Choroid plexus epithelial cell (primary cell): ENCODE measurements around the gene LHFPL2.

Source experiments
- DNase-seq: peaks from one replicate; pipeline ENCODE4 v3.0.0-alpha.2; 2010; ENCODE audit warnings: low read depth
- H3K4me3 ChIP-seq: 2 replicates; pipeline ENCODE4 v1.5.1; 2011; ENCODE audit warnings: low read depth, mild to moderate bottlenecking, control low read depth, low read length, moderate library complexity
- CTCF ChIP-seq: conservative IDR thresholded peaks from 2 replicates; pipeline ENCODE4 v1.5.1; 2011; ENCODE audit warnings: low read depth, mild to moderate bottlenecking, control low read depth, inconsistent platforms, low read length, moderate library complexity

Gene LHFPL2

GRCh38 chr5:78655746-78656290 is 7.2 kb upstream of the LHFPL2 start:
- no peak overlapping the region for H3K4me3 ChIP-seq
- no peak for DNase-seq
- TF ChIP-seq CTCF: no peak

GRCh38 chr5:78654386-78654785 is 5.8 kb upstream of the LHFPL2 start:
- H3K4me3 ChIP-seq: no peak overlapping the region
- no peak for DNase-seq
- TF ChIP-seq CTCF: no peak

- TF ChIP-seq CTCF: no peak
- DNase-seq: no peak
- no peak overlapping the region for H3K4me3 ChIP-seq
Measured at GRCh38 chr5:78653681-78654366, 5.3 kb upstream of the LHFPL2 start.

- no peak for DNase-seq
- TF ChIP-seq CTCF: no peak
- no peak overlapping the region for H3K4me3 ChIP-seq
Measured at GRCh38 chr5:78653031-78653430, 4.5 kb upstream of the LHFPL2 start.

GRCh38 chr5:78651468-78651867 is 2.9 kb upstream of the LHFPL2 start:
- no peak overlapping the region for H3K4me3 ChIP-seq
- TF ChIP-seq CTCF: no peak
- no peak for DNase-seq

- TF ChIP-seq CTCF: no peak
- peak; percentile 89 for DNase-seq
- no peak overlapping the region for H3K4me3 ChIP-seq
Measured at GRCh38 chr5:78650531-78650930, 2.0 kb upstream of the LHFPL2 start.
